Measurements from ENCODE around the gene SFT2D3. TPM values are rescaled to one million over a fixed set of nuclear protein-coding genes. Genes with fewer than 3 reads are reported as not detected.

The SFT2D3 gene
- total and polyA plus RNA-seq, 2 donors (not counting 1 experiment from before 2014, with no cell fraction given) = 3.5 to 14.2 TPM

GRCh38 chr2:127654838-127655175, 46.5 kb upstream of the SFT2D3 start:
- ATAC-seq (ENCODE audit: low read depth) (no peak), DNase-seq (no peak)
- no peak overlapping the region for H3K4me3 Mint-ChIP-seq
- TF ChIP-seq EZH2 (IDR thresholded peaks at IDR 0.05; ENCODE audit: borderline replicate concordance, insufficient read depth, low read depth, low read length, poor library complexity, severe bottlenecking) = no peak
- TF ChIP-seq, protein P1, sequence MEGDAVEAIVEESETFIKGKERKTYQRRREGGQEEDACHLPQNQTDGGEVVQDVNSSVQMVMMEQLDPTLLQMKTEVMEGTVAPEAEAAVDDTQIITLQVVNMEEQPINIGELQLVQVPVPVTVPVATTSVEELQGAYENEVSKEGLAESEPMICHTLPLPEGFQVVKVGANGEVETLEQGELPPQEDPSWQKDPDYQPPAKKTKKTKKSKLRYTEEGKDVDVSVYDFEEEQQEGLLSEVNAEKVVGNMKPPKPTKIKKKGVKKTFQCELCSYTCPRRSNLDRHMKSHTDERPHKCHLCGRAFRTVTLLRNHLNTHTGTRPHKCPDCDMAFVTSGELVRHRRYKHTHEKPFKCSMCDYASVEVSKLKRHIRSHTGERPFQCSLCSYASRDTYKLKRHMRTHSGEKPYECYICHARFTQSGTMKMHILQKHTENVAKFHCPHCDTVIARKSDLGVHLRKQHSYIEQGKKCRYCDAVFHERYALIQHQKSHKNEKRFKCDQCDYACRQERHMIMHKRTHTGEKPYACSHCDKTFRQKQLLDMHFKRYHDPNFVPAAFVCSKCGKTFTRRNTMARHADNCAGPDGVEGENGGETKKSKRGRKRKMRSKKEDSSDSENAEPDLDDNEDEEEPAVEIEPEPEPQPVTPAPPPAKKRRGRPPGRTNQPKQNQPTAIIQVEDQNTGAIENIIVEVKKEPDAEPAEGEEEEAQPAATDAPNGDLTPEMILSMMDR (IDR thresholded peaks at IDR 0.05) = no peak
- intact Hi-C loops (cut with micrococcal nuclease) = no loop called here
- Histone ChIP-seq H3K36me3 (replicated peaks in 1 of 2; ENCODE audit: control extremely low read depth in 1 of 2, control insufficient read depth in 1 of 2, extremely low read depth in 1 of 2, insufficient read depth in 2 of 2, low read length in 1 of 2) (no peaks in the 10 kb centered on the region), H3K9ac (ENCODE audit: low read length) (no peak overlapping the region), H3K4me2 (replicated peaks; ENCODE audit: low read depth, low read length, poor library complexity, severe bottlenecking) (no peak overlapping the region), H3K4me3 (ENCODE audit: control extremely low read depth in 1 of 5, extremely low read depth in 1 of 5, insufficient read depth in 1 of 5, low read depth in 2 of 5, low read length in 4 of 5) (no peak overlapping the region), H3K79me2 (ENCODE audit: control insufficient read depth, insufficient read depth, low read length) (no peaks in the 10 kb centered on the region), H2AFZ (ENCODE audit: insufficient read depth, low read depth, low read length, poor library complexity, severe bottlenecking) (no peak overlapping the region), H3K27ac (ENCODE audit: low read length in 2 of 2) (no peak overlapping the region), H4K20me1 (ENCODE audit: control insufficient read depth, insufficient read depth, low read length, poor library complexity, severe bottlenecking) (no peaks in the 10 kb centered on the region), H3K27me3 (replicated peaks in 1 of 4; ENCODE audit: control extremely low read depth in 1 of 4, control insufficient read depth in 3 of 4, insufficient read depth in 4 of 4, low read length in 3 of 4) (no peaks in the 10 kb centered on the region), H3K9me3 (ENCODE audit: control extremely low read depth in 1 of 3, control insufficient read depth in 2 of 3, insufficient read depth in 1 of 3, low read length in 2 of 3) (peaks cover 0 to 18% (median 0%) of the 10 kb centered on the region in 3 donors), H3K4me1 (ENCODE audit: control insufficient read depth in 2 of 2, insufficient read depth in 2 of 2, low read length in 2 of 2) (peaks cover 22 to 44% of the 10 kb centered on the region in 2 donors)
- peaks cover 35% of the 10 kb centered on the region for H3K4me1 Mint-ChIP-seq
- H3K27ac Mint-ChIP-seq = no peak overlapping the region
- WGBS (ENCODE audit: insufficient coverage) = 98% methylated on average over 8 of the region's 8 CpGs
- no peaks in the 10 kb centered on the region for H3K9me3 Mint-ChIP-seq (ENCODE audit: insufficient read depth)
- POLR2A ChIA-PET = no interaction called here
- CTCF ChIA-PET = interaction anchor here (19.3 kb wide), 1 partner anchor 62 kb away, joined by 553 read pairs; no protein-coding TSS in a partner anchor
- H3K27me3 Mint-ChIP-seq = no peaks in the 10 kb centered on the region

DNA sequence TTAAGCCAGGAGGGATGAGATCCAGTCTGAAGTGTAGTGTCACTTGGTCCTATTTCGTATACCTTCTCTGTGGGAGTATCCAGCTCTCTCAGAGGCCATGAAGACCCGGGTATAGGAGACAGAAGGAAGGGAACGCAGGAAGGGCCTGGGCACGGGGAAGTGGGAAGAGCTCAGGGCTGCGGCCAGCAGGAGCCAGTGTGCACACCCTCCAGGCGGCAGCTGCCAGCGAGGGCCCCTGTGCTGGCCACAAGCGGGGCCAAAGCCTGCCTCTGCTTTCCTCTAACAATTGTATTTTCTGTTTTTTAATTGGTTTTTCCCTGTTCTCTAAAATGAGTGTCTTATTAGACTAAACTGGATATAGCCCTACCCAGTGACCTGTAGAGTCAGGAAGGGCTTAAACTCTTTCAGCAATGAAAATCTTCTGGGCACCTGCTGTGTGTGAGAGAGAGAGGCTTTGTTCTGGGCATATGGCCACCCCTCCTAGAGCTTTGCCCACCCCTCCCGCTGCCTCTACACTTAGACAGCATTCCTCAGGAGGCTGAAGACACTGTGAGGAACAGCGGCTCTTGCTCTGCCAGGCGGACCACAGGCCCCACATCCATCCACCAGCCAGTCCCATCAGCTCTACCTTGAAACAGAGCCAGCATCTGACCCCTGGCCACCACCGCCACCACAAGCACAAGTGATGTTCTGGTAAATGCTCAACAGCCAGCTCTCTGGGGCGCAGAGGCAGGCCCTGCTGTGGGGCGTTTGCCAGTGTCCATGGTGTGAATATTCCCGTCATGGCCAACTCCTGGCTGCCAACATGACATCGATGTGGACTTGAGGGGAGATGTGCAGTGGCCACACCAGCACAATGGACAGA, 45.9 kb upstream of the SFT2D3 start:
- WGBS (ENCODE audit: insufficient coverage) = 90% methylated on average over 9 of the region's 16 CpGs
- H3K4me3 Mint-ChIP-seq = no peak overlapping the region
- no peak for DNase-seq
- peaks cover 0 to 1% (median under 1%) of the 10 kb centered on the region in 4 experiments for H3K27me3 ChIP-seq (replicated peaks in 1 of 4; ENCODE audit: control extremely low read depth in 1 of 4, control insufficient read depth in 3 of 4, insufficient read depth in 4 of 4, low read length in 3 of 4)
- H3K9me3 ChIP-seq (ENCODE audit: control extremely low read depth in 1 of 3, control insufficient read depth in 2 of 3, insufficient read depth in 1 of 3, low read length in 2 of 3) = peaks cover 0 to 23% (median 0%) of the 10 kb centered on the region in 3 donors
- no peaks in the 10 kb centered on the region for H3K27me3 Mint-ChIP-seq
- ChIA-PET CTCF (interaction anchor here (2.1 to 19.3 kb wide), 2 partner anchors 62 to 64 kb away, joined by 11 to 553 read pairs; no protein-coding TSS in a partner anchor), POLR2A (no interaction called here)
- H3K9ac ChIP-seq (ENCODE audit: low read length) = no peak overlapping the region
- H3K4me1 ChIP-seq (ENCODE audit: control insufficient read depth in 2 of 2, insufficient read depth in 2 of 2, low read length in 2 of 2) = peaks cover 22 to 38% of the 10 kb centered on the region in 2 donors
- H3K4me3 ChIP-seq (ENCODE audit: control extremely low read depth in 1 of 5, extremely low read depth in 1 of 5, insufficient read depth in 1 of 5, low read depth in 2 of 5, low read length in 4 of 5) = no peak overlapping the region
- no peaks in the 10 kb centered on the region for H3K36me3 ChIP-seq (replicated peaks in 1 of 2; ENCODE audit: control extremely low read depth in 1 of 2, control insufficient read depth in 1 of 2, extremely low read depth in 1 of 2, insufficient read depth in 2 of 2, low read length in 1 of 2)
- H4K20me1 ChIP-seq (ENCODE audit: control insufficient read depth, insufficient read depth, low read length, poor library complexity, severe bottlenecking) = no peaks in the 10 kb centered on the region
- TF ChIP-seq, protein P1 (IDR thresholded peaks at IDR 0.05) = no peak
- no peak for TF ChIP-seq EZH2 (IDR thresholded peaks at IDR 0.05; ENCODE audit: borderline replicate concordance, insufficient read depth, low read depth, low read length, poor library complexity, severe bottlenecking)
- no peak overlapping the region for H3K27ac ChIP-seq (ENCODE audit: low read length in 2 of 2)
- no peaks in the 10 kb centered on the region for H3K79me2 ChIP-seq (ENCODE audit: control insufficient read depth, insufficient read depth, low read length)
- ATAC-seq (ENCODE audit: low read depth) = no peak
- intact Hi-C loops (cut with micrococcal nuclease) = no loop called here
- H3K4me2 ChIP-seq (replicated peaks; ENCODE audit: low read depth, low read length, poor library complexity, severe bottlenecking) = no peak overlapping the region
- H3K9me3 Mint-ChIP-seq (ENCODE audit: insufficient read depth) = no peaks in the 10 kb centered on the region
- H3K27ac Mint-ChIP-seq = no peak overlapping the region
- peaks cover 36% of the 10 kb centered on the region for H3K4me1 Mint-ChIP-seq
- H2AFZ ChIP-seq (ENCODE audit: insufficient read depth, low read depth, low read length, poor library complexity, severe bottlenecking) = no peak overlapping the region
